SK-N-SH treated with all-trans-retinoic acid at 6 μM for 48 hours (cell line): ENCODE data around the gene SIDT1.

Experiments used
- ATAC-seq: fragments of 200-7000 bp; cut with Tn5 transposase; 3 replicates; pipeline ENCODE4 v1.9.1; 2020; ENCODE audit warnings: mild to moderate bottlenecking, moderate library complexity
- ARNTL ChIP-seq: fragments of 450-650 bp; formaldehyde crosslinking; IDR thresholded peaks from 2 replicates; pipeline ENCODE4 v1.5.0; 2020; ENCODE audit warnings: low read depth, mild to moderate bottlenecking, moderate library complexity, borderline replicate concordance
- BACH2 ChIP-seq: fragments of 250-450 bp; sonication (Bioruptor Pico); IDR thresholded peaks from 2 replicates; pipeline ENCODE4 v1.9.0; 2021; ENCODE audit warnings: mild to moderate bottlenecking, borderline replicate concordance
- CREB5 ChIP-seq: fragments of 250-450 bp; sonication (Bioruptor Pico); IDR thresholded peaks from 2 replicates; pipeline ENCODE4 v1.5.1; 2020; ENCODE audit warnings: low read depth, mild to moderate bottlenecking, moderate library complexity
- CSDC2 ChIP-seq: fragments of 250-450 bp; sonication (Bioruptor Pico); IDR thresholded peaks from 2 replicates; pipeline ENCODE4 v1.5.0; 2020; ENCODE audit warnings: mild to moderate bottlenecking, moderate library complexity
- CSRNP3 ChIP-seq: fragments of 250-450 bp; sonication (Bioruptor Pico); IDR thresholded peaks from 2 replicates; pipeline ENCODE4 v1.5.1; 2021; ENCODE audit warnings: mild to moderate bottlenecking, moderate library complexity
- ESRRG ChIP-seq: fragments of 250-450 bp; sonication (Bioruptor Pico); IDR thresholded peaks from 2 replicates; pipeline ENCODE4 v1.6.1; 2021; ENCODE audit warnings: mild to moderate bottlenecking
- GLIS3 ChIP-seq: fragments of 250-450 bp; sonication (Bioruptor Pico); IDR thresholded peaks from 2 replicates; pipeline ENCODE4 v1.5.0; 2020; ENCODE audit warnings: mild to moderate bottlenecking, moderate library complexity
- ISL1 ChIP-seq: fragments of 250-450 bp; sonication (Bioruptor Pico); IDR thresholded peaks from 2 replicates; pipeline ENCODE4 v2.1.2; 2022; ENCODE audit warnings: mild to moderate bottlenecking, moderate library complexity
- OSR1 ChIP-seq: fragments of 250-450 bp; sonication (Bioruptor Pico); IDR thresholded peaks from 2 replicates; pipeline ENCODE4 v1.8.0; 2022; ENCODE audit warnings: moderate library complexity, mild to moderate bottlenecking, inconsistent platforms
- PATZ1 ChIP-seq: fragments of 250-450 bp; sonication (Bioruptor Pico); IDR thresholded peaks from 2 replicates; pipeline ENCODE4 v1.8.0; 2020; ENCODE audit warnings: mild to moderate bottlenecking, moderate library complexity, borderline replicate concordance
- PPARA ChIP-seq: fragments of 250-450 bp; sonication (Bioruptor Pico); IDR thresholded peaks from 2 replicates; pipeline ENCODE4 v1.5.0; 2020; ENCODE audit warnings: mild to moderate bottlenecking, borderline replicate concordance
- RARB ChIP-seq: fragments of 250-450 bp; sonication (Bioruptor Pico); IDR thresholded peaks from 2 replicates; pipeline ENCODE4 v1.8.0; 2021; ENCODE audit warnings: mild to moderate bottlenecking, moderate library complexity
- SNAI2 ChIP-seq: fragments of 250-450 bp; sonication (Bioruptor Pico); IDR thresholded peaks from 2 replicates; pipeline ENCODE4 v1.5.0; 2020; ENCODE audit warnings: mild to moderate bottlenecking, moderate library complexity
- TCF4 ChIP-seq: fragments of 250-450 bp; sonication (Bioruptor Pico); IDR thresholded peaks from 2 replicates; pipeline ENCODE4 v1.8.0; 2021; ENCODE audit warnings: mild to moderate bottlenecking, moderate library complexity, borderline replicate concordance
- TOX ChIP-seq: fragments of 250-450 bp; sonication (Bioruptor Pico); IDR thresholded peaks from 2 replicates; pipeline ENCODE4 v1.8.0; 2021; ENCODE audit warnings: mild to moderate bottlenecking, moderate library complexity, borderline replicate concordance
- TSHZ2 ChIP-seq: fragments of 250-450 bp; sonication (Bioruptor Pico); IDR thresholded peaks from 2 replicates; pipeline ENCODE4 v1.5.0; 2020; ENCODE audit warnings: mild to moderate bottlenecking, moderate library complexity
- ZC3H10 ChIP-seq: fragments of 250-450 bp; sonication (Bioruptor Pico); IDR thresholded peaks from 2 replicates; pipeline ENCODE4 v1.5.1; 2021; ENCODE audit warnings: mild to moderate bottlenecking, moderate library complexity
- ZFP3 ChIP-seq: fragments of 250-450 bp; sonication (Bioruptor Pico); IDR thresholded peaks from 2 replicates; pipeline ENCODE4 v1.5.0; 2020; ENCODE audit warnings: mild to moderate bottlenecking, moderate library complexity
- ZFP30 ChIP-seq: fragments of 450-650 bp; formaldehyde crosslinking; IDR thresholded peaks from 2 replicates; pipeline ENCODE4 v1.5.0; 2022; ENCODE audit warnings: mild to moderate bottlenecking, moderate library complexity
- ZNF565 ChIP-seq: fragments of 450-650 bp; formaldehyde crosslinking; conservative IDR thresholded peaks from 2 replicates; pipeline ENCODE4 v1.5.0; 2020; ENCODE audit warnings: low read depth, mild to moderate bottlenecking, moderate library complexity
- ZNF70 ChIP-seq: fragments of 450-650 bp; formaldehyde crosslinking; IDR thresholded peaks from 2 replicates; pipeline ENCODE4 v1.5.0; 2020; ENCODE audit warnings: mild to moderate bottlenecking, moderate library complexity
- ZNF8 ChIP-seq: fragments of 450-650 bp; formaldehyde crosslinking; IDR thresholded peaks from 2 replicates; pipeline ENCODE4 v1.5.0; 2020; ENCODE audit warnings: mild to moderate bottlenecking, moderate library complexity

Gene SIDT1

GRCh38 chr3:113575206-113575605 is 42.9 kb downstream of the SIDT1 start:
- ATAC-seq, result no peak
- TF ChIP-seq CSRNP3 (CRISPR knock-in tag) (no peak), CREB5 (no peak), OSR1 (CRISPR knock-in tag) (no peak), RARB (CRISPR knock-in tag) (no peak), ESRRG (CRISPR knock-in tag) (no peak), ISL1 (no peak), PATZ1 (CRISPR knock-in tag) (no peak), ZFP3 (CRISPR knock-in tag) (no peak), BACH2 (CRISPR knock-in tag) (no peak), ZC3H10 (no peak), ZNF70 (no peak), ZFP30 (CRISPR knock-in tag) (no peak)

GRCh38 chr3:113585228-113585627 is 52.9 kb downstream of the SIDT1 start:
- ATAC-seq, result no peak

More at GRCh38 chr3:113585228-113585627, 52.9 kb downstream of the SIDT1 start:
- no peak for TF ChIP-seq ZNF565
- no peak for TF ChIP-seq CSDC2
- TF ChIP-seq ZNF8 (CRISPR knock-in tag), result no peak
- TF ChIP-seq PPARA (CRISPR knock-in tag), result no peak
- no peak for TF ChIP-seq GLIS3 (CRISPR knock-in tag)
- no peak for TF ChIP-seq RARB (CRISPR knock-in tag)
- no peak for TF ChIP-seq PATZ1 (CRISPR knock-in tag)
- TF ChIP-seq ZFP30 (CRISPR knock-in tag), result no peak
- TF ChIP-seq BACH2 (CRISPR knock-in tag), result no peak
- no peak for TF ChIP-seq CREB5
- no peak for TF ChIP-seq ESRRG (CRISPR knock-in tag)
- TF ChIP-seq TOX (CRISPR knock-in tag), result no peak
- TF ChIP-seq ZC3H10, result no peak
- TF ChIP-seq ISL1, result no peak
- TF ChIP-seq TCF4 (CRISPR knock-in tag), result no peak
- TF ChIP-seq ARNTL (CRISPR knock-in tag), result no peak
- no peak for TF ChIP-seq ZFP3 (CRISPR knock-in tag)
- TF ChIP-seq OSR1 (CRISPR knock-in tag), result no peak
- no peak for TF ChIP-seq TSHZ2 (CRISPR knock-in tag)
- TF ChIP-seq SNAI2 (CRISPR knock-in tag), result no peak
